Choroid plexus epithelial cell (primary cell): ENCODE measurements around the gene CCDC66.

Experiments
- DNase-seq: peaks from one replicate; pipeline ENCODE4 v3.0.0-alpha.2; 2010; ENCODE audit warnings: low read depth
- H3K4me3 ChIP-seq: 2 replicates; pipeline ENCODE4 v1.5.1; 2011; ENCODE audit warnings: low read depth, mild to moderate bottlenecking, control low read depth, low read length, moderate library complexity
- CTCF ChIP-seq: conservative IDR thresholded peaks from 2 replicates; pipeline ENCODE4 v1.5.1; 2011; ENCODE audit warnings: low read depth, mild to moderate bottlenecking, control low read depth, inconsistent platforms, low read length, moderate library complexity

CCDC66 gene

DNA sequence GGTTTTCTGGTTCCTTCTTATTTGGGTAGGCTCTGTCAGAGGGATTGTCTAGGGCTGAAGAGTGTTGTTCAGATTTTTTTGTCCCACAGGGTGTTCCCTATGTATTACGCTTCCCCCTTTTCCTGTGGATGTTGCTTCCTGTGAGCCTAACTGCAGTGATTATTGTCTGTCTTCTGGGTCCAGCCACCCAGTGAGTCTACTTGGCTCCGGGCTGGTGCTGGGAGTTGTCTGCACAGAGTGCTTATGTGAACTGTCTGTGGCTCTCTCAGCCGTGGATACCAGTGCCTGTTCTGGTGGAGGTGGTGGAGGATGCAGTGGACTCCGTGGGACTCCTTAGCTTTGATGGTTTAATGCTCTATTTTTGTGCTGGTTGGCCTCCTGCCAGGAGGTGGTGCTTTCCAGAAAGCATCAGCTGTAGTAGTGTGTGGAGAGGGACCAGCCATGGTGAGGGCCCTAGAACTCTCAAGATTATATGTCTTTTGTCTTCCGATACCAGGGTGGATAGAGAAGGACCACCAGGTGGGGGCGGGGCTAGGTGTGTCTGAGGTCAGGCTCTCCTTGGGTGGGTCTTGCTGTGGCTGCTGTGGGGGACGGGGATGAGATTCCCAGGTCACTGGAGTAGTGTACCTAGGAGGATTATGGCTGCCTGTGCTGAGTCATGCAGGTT, 53.8 kb downstream of the CCDC66 start:
- no peak overlapping the region for H3K4me3 ChIP-seq
- no peak for DNase-seq
- no peak for TF ChIP-seq CTCF

GRCh38 chr3:56611364-56611763, 54.4 kb downstream of the CCDC66 start:
- TF ChIP-seq CTCF: no peak
- DNase-seq: no peak
- H3K4me3 ChIP-seq: no peak overlapping the region

- no peak for DNase-seq
- TF ChIP-seq CTCF: no peak
- no peak overlapping the region for H3K4me3 ChIP-seq
Observed at GRCh38 chr3:56612146-56612545, 55.2 kb downstream of the CCDC66 start.

DNA sequence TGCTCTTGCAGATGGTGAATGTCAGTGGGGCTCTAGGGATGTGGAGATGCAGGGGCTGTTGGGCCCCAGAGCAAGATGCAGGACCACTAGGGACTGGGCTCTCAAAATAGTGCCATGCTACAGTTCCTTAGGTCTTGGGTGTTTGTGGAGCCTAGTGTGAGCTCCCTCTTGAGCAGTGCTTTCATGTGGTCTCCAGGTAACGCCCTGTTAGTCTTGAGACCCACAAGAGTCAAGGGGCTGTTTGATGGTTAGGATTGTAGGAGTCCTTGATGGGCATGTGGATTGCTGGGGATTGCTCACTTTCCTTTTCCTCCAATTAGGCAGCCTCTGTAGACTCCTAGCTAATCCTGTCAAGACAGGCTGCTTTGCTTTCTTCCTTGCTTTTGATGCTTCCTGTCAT, 56.0 kb downstream of the CCDC66 start:
- TF ChIP-seq CTCF: no peak
- H3K4me3 ChIP-seq: no peak overlapping the region
- no peak for DNase-seq

GRCh38 chr3:56616478-56617006, 59.6 kb downstream of the CCDC66 start:
- H3K4me3 ChIP-seq: no peak overlapping the region
- DNase-seq: no peak
- no peak for TF ChIP-seq CTCF

- no peak for TF ChIP-seq CTCF
- peak; percentile 56 for DNase-seq
- H3K4me3 ChIP-seq: no peak overlapping the region
Observed at GRCh38 chr3:56620371-56620770, 63.4 kb downstream of the CCDC66 start.

GRCh38 chr3:56621681-56622080, 64.7 kb downstream of the CCDC66 start:
- no peak overlapping the region for H3K4me3 ChIP-seq
- no peak for DNase-seq
- TF ChIP-seq CTCF: no peak
